HEK293 (cell line): Measurements from ENCODE around the gene DIP2C.

Source experiments
- CTCF ChIP-seq: fragments of 450-650 bp; formaldehyde crosslinking; IDR thresholded peaks from 2 replicates; pipeline ENCODE4 v1.5.1; 2016; ENCODE audit warnings: missing biosample characterization, missing genetic modification characterization
- HIC1 ChIP-seq: fragments of 450-650 bp; formaldehyde crosslinking; IDR thresholded peaks from 2 replicates; pipeline ENCODE4 v1.5.1; 2016; ENCODE audit warnings: missing biosample characterization, missing genetic modification characterization
- KLF10 ChIP-seq: fragments of 450-650 bp; IDR thresholded peaks from 2 replicates; pipeline ENCODE4 v1.5.1; 2018; ENCODE audit warnings: missing biosample characterization, mild to moderate bottlenecking, missing genetic modification characterization
- REST ChIP-seq: fragments of 450-650 bp; formaldehyde crosslinking; IDR thresholded peaks from 2 replicates; pipeline ENCODE4 v1.5.1; 2016; ENCODE audit warnings: missing biosample characterization, missing genetic modification characterization
- ZBTB1 ChIP-seq: fragments of 450-650 bp; formaldehyde crosslinking; IDR thresholded peaks from 2 replicates; pipeline ENCODE4 v1.5.1; 2016; ENCODE audit warnings: missing biosample characterization, missing genetic modification characterization
- ZBTB21 ChIP-seq: fragments of 450-650 bp; formaldehyde crosslinking; IDR thresholded peaks from 2 replicates; pipeline ENCODE4 v1.5.1; 2017; ENCODE audit warnings: missing biosample characterization, missing genetic modification characterization
- ZBTB49 ChIP-seq: fragments of 450-650 bp; formaldehyde crosslinking; IDR thresholded peaks from 2 replicates; pipeline ENCODE4 v1.5.1; 2016; ENCODE audit warnings: missing biosample characterization, missing genetic modification characterization, low read depth
- ZNF501 ChIP-seq: fragments of 450-650 bp; formaldehyde crosslinking; IDR thresholded peaks from 2 replicates; pipeline ENCODE4 v1.5.1; 2016; ENCODE audit warnings: missing biosample characterization, missing genetic modification characterization
- ZNF518A ChIP-seq: fragments of 450-650 bp; formaldehyde crosslinking; conservative IDR thresholded peaks from 2 replicates; pipeline ENCODE4 v1.5.1; 2016; ENCODE audit warnings: low read depth, missing biosample characterization, missing genetic modification characterization
- ZNF660 ChIP-seq: fragments of 450-650 bp; IDR thresholded peaks from 2 replicates; pipeline ENCODE4 v1.5.1; 2018; ENCODE audit warnings: missing biosample characterization, mild to moderate bottlenecking, missing genetic modification characterization

GRCh38 chr10:517872-518475 is 171.5 kb downstream of the DIP2C start:
- no peak for TF ChIP-seq REST (tag by site-specific recombination)
- no peak for TF ChIP-seq ZBTB1 (tag by site-specific recombination)
- TF ChIP-seq ZNF660, result no peak
- no peak for TF ChIP-seq ZBTB21 (tag by site-specific recombination)
- TF ChIP-seq CTCF, result no peak
- TF ChIP-seq HIC1, result no peak
- TF ChIP-seq ZNF518A, result no peak
- TF ChIP-seq ZNF501 (tag by site-specific recombination), result no peak
- TF ChIP-seq KLF10, result no peak
- TF ChIP-seq ZBTB49 (tag by site-specific recombination), result no peak
